Breast epithelium (tissue), 4 donors: ENCODE results near the gene PLXNA4. TPM values are rescaled to one million over a fixed set of nuclear protein-coding genes. Genes with fewer than 3 reads are reported as not detected.

ENCODE experiments used
- DNase-seq, 2 donors: peaks; one replicate each; pipeline ENCODE4 v3.0.0-alpha.2; 2019; ENCODE audit warnings: low spot score in 2 of 2
- H3K27ac ChIP-seq, 2 donors: fragments of 200-600 bp; sonication (generic) in 1 of 2; one replicate each; pipeline ENCODE4 v1.5.1; 2016 to 2019; ENCODE audit warnings: mild to moderate bottlenecking in 1 of 2
- H3K27me3 ChIP-seq, 2 donors: fragments of 200-600 bp; sonication (generic) in 1 of 2; one replicate each; pipeline versions ENCODE4 v1.5.1 to v1.6.0; 2017 to 2019; ENCODE audit warnings: control low read depth in 1 of 2, mild to moderate bottlenecking in 1 of 2
- H3K36me3 ChIP-seq: fragments of 200-600 bp; one replicate; pipeline ENCODE4 v1.5.1; 2019
- H3K4me1 ChIP-seq, 2 donors: fragments of 200-600 bp; sonication (generic); one replicate each; pipeline ENCODE4 v1.5.1; 2016 to 2019; ENCODE audit warnings: control low read depth in 1 of 2
- H3K4me3 ChIP-seq, 3 donors: fragments of 200-600 bp; sonication (generic); 1 replicate in 2 of 3; 2 replicates in 1 of 3; pipeline ENCODE4 v1.5.1; 2016 to 2019; ENCODE audit warnings: mild to moderate bottlenecking in 3 of 3, moderate library complexity in 2 of 3
- H3K9me3 ChIP-seq, 2 donors: fragments of 200-600 bp; sonication (generic) in 1 of 2; one replicate each; pipeline ENCODE4 v1.5.1; 2016 to 2019; ENCODE audit warnings: control low read depth in 1 of 2
- POLR2A ChIP-seq: fragments of 450-650 bp; IDR thresholded peaks from one replicate; pipeline ENCODE4 v1.6.1; 2016; ENCODE audit warnings: antibody characterized with exemption, mild to moderate bottlenecking, moderate library complexity
- POLR2AphosphoS5 ChIP-seq, 3 donors: sonication (generic); formaldehyde crosslinking; IDR thresholded peaks; one replicate each; pipeline ENCODE4 v1.6.1; 2017; ENCODE audit warnings: antibody characterized with exemption in 3 of 3
- intact Hi-C: fragments of 100-400 bp; cut with DNase I; formaldehyde crosslinking; loops from one replicate; pipeline ENCODE4 v1.15.1; 2023; ENCODE audit warnings: low total_unique reads
- total RNA-seq, 3 donors: library from RNA; depleted of rRNA; stranded (reverse); fragments of >200 nt; gene quantifications; one replicate each; pipeline ENCODE4 v1.1.0, GENCODE V29; 2016
- TF ChIP-seq, protein P1 (sequence below), 3 donors: fragments of 450-650 bp; IDR thresholded peaks; one replicate each; pipeline ENCODE4 v1.5.1; 2016 to 2017; ENCODE audit warnings: antibody characterized with exemption in 3 of 3, mild to moderate bottlenecking in 3 of 3, moderate library complexity in 3 of 3

Gene PLXNA4
- total RNA-seq, 3 donors from 2014 or later, result 7.2 to 32.5 (median 26.2) TPM

- H3K27ac ChIP-seq, result no peak overlapping the region
- no peaks in the 10 kb centered on the region for H3K36me3 ChIP-seq
Observed at GRCh38 chr7:132207782-132208181, 368.5 kb downstream of the PLXNA4 start.

DNA sequence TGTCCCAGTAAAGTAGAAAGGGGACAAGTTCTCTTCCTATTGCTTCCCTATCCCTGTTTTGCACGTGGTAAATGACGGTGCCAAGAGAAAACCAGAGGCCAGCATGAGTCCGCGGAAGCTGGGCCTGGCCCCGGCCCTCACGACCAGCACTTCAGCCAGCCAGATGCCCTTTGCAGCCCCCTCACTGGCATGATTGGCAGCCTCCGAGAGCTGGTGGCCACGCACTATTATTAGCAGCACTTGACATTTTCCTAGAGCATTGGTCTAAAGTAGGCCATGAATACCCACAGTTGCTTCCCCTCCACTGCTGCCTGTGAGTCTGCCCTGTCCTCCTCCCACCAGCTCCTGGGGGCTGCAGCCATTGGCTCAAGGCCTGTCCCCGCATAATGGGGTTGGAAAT lies 369.1 kb downstream of the PLXNA4 start:
- no peak for DNase-seq
- no peaks in the 10 kb centered on the region for H3K27me3 ChIP-seq

More at GRCh38 chr7:132207782-132208181, 368.5 kb downstream of the PLXNA4 start:
- intact Hi-C loops, result no loop called here
- no peak for DNase-seq
- no peaks in the 10 kb centered on the region for H3K9me3 ChIP-seq
- H3K4me1 ChIP-seq, result no peaks in the 10 kb centered on the region
- TF ChIP-seq POLR2A, result no peak
- TF ChIP-seq POLR2AphosphoS5 (IDR thresholded peaks at IDR 0.05), result no peak
- TF ChIP-seq, protein P1, sequence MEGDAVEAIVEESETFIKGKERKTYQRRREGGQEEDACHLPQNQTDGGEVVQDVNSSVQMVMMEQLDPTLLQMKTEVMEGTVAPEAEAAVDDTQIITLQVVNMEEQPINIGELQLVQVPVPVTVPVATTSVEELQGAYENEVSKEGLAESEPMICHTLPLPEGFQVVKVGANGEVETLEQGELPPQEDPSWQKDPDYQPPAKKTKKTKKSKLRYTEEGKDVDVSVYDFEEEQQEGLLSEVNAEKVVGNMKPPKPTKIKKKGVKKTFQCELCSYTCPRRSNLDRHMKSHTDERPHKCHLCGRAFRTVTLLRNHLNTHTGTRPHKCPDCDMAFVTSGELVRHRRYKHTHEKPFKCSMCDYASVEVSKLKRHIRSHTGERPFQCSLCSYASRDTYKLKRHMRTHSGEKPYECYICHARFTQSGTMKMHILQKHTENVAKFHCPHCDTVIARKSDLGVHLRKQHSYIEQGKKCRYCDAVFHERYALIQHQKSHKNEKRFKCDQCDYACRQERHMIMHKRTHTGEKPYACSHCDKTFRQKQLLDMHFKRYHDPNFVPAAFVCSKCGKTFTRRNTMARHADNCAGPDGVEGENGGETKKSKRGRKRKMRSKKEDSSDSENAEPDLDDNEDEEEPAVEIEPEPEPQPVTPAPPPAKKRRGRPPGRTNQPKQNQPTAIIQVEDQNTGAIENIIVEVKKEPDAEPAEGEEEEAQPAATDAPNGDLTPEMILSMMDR (IDR thresholded peaks at IDR 0.05), result no peak
- no peaks in the 10 kb centered on the region for H3K27me3 ChIP-seq
- H3K4me3 ChIP-seq, result no peak overlapping the region

DNA sequence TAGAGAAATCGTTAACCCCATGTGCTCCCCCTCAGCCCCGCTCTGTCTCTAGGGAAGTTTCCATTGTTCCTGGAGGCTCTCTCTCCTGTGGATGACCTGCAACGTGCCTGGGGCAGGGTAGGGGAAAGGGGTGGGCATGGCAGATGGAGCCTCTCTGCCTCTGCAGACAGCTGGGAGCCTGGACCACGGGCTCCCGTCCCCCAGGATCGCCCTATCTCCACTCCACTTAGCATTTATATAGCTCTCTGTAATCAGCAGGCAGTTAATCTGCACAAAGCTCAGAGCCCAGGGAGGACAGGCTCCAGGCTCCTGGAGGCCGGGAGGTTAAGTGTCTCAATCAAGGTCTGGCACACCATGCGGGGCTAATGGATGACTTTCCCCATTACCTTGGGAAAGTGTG lies 369.7 kb downstream of the PLXNA4 start:
- intact Hi-C loops, result no loop called here
- no peak for DNase-seq
- Histone ChIP-seq H3K4me3 (no peak overlapping the region), H3K4me1 (no peaks in the 10 kb centered on the region), H3K27ac (no peak overlapping the region), H3K9me3 (no peaks in the 10 kb centered on the region), H3K36me3 (no peaks in the 10 kb centered on the region), H3K27me3 (no peaks in the 10 kb centered on the region)
- TF ChIP-seq, protein P1 (IDR thresholded peaks at IDR 0.05), result no peak
- no peak for TF ChIP-seq POLR2A
- TF ChIP-seq POLR2AphosphoS5 (IDR thresholded peaks at IDR 0.05), result no peak

More for the DNA sequence above, 369.1 kb downstream of the PLXNA4 start:
- TF ChIP-seq, protein P1 (IDR thresholded peaks at IDR 0.05), result no peak
- TF ChIP-seq POLR2AphosphoS5 (IDR thresholded peaks at IDR 0.05), result no peak
- TF ChIP-seq POLR2A, result no peak
- H3K9me3 ChIP-seq, result no peaks in the 10 kb centered on the region
- intact Hi-C loops, result no loop called here
- no peaks in the 10 kb centered on the region for H3K4me1 ChIP-seq
- H3K36me3 ChIP-seq, result no peaks in the 10 kb centered on the region
- no peak overlapping the region for H3K4me3 ChIP-seq
- H3K27ac ChIP-seq, result no peak overlapping the region

DNA sequence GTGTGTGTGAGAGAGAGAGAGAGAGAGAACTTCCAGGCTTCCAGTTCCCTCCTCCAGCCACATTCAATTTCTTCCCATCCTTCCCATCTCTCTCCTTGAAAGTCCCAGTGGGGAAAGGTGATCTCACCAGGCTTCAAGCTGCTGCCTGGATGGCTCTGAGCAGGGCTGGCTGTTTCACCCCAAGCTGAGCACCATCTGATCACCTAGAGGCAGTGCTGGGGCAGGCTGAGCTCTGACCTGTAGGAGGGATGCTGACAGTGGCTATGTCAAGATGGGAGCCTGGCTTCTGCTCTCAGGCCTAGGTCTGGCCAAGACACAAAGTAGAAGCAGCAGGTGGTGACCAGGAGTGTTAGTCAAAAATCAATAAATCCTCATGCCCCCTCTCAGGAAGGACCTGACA lies 370.8 kb downstream of the PLXNA4 start:
- DNase-seq, result no peak
- H3K36me3 ChIP-seq, result no peaks in the 10 kb centered on the region
- intact Hi-C loops, result no loop called here
- H3K27me3 ChIP-seq, result no peaks in the 10 kb centered on the region
- H3K4me1 ChIP-seq, result no peaks in the 10 kb centered on the region
- TF ChIP-seq, protein P1 (IDR thresholded peaks at IDR 0.05), result no peak
- no peak for TF ChIP-seq POLR2A
- TF ChIP-seq POLR2AphosphoS5 (IDR thresholded peaks at IDR 0.05), result no peak
- no peaks in the 10 kb centered on the region for H3K9me3 ChIP-seq
- no peak overlapping the region for H3K27ac ChIP-seq
- H3K4me3 ChIP-seq, result no peak overlapping the region

- H3K9me3 ChIP-seq, result no peaks in the 10 kb centered on the region
- DNase-seq, result no peak
- no peak overlapping the region for H3K4me3 ChIP-seq
- no peaks in the 10 kb centered on the region for H3K36me3 ChIP-seq
- no peaks in the 10 kb centered on the region for H3K4me1 ChIP-seq
- no peaks in the 10 kb centered on the region for H3K27me3 ChIP-seq
- intact Hi-C loops, result no loop called here
- H3K27ac ChIP-seq, result no peak overlapping the region
- TF ChIP-seq, protein P1 (IDR thresholded peaks at IDR 0.05), result no peak
- TF ChIP-seq POLR2A (no peak), POLR2AphosphoS5 (IDR thresholded peaks at IDR 0.05) (no peak)
Observed at GRCh38 chr7:132203021-132203420, 373.2 kb downstream of the PLXNA4 start.
